ENCODE data around the gene CUTA. TPM values are rescaled to one million over a fixed set of nuclear protein-coding genes. Genes with fewer than 3 reads are reported as not detected.

Gene CUTA
- total RNA-seq, 3 donors from 2014 or later, result 81.3 to 123 (median 111) TPM

- H3K9me3 ChIP-seq, result no peaks in the 10 kb centered on the region
- H3K27me3 ChIP-seq, result no peaks in the 10 kb centered on the region
- intact Hi-C loops (cut with DNase I; ENCODE audit: low total_unique reads), result loop anchor here (10.0 kb wide), 1 partner anchor 538 kb away; no protein-coding TSS in a partner anchor
- TF ChIP-seq CTCF (IDR thresholded peaks at IDR 0.05), result no peak
- TF ChIP-seq POLR2A (IDR thresholded peaks at IDR 0.05), result no peak
- no peak for TF ChIP-seq POLR2AphosphoS5 (IDR thresholded peaks at IDR 0.05)
- peak overlapping the region; percentile 44 to 97 for H3K27ac ChIP-seq
- H3K36me3 ChIP-seq, result no peaks in the 10 kb centered on the region
- DNase-seq (ENCODE audit: low spot score in 2 of 2), result no peak
- peaks cover 5 to 16% of the 10 kb centered on the region in 2 donors for H3K4me1 ChIP-seq
- H3K4me3 ChIP-seq, result peak overlapping the region in 2 of 3 donors; percentile 75 to 100
Observed at GRCh38 chr6:33412140-33413009, 5.5 kb downstream of the CUTA start.

GRCh38 chr6:33411632-33412005 is 6.3 kb downstream of the CUTA start:
- intact Hi-C loops (cut with DNase I; ENCODE audit: low total_unique reads), result loop anchor here (10.0 kb wide), 1 partner anchor 537 kb away; no protein-coding TSS in a partner anchor

GRCh38 chr6:33410711-33411631 is 6.9 kb downstream of the CUTA start, which contains the start of gene PHF1:
Gene PHF1 (plus strand): TSS chr6:33411014. CDS start chr6:33412264, 1,250 bp downstream.
- intact Hi-C loops (cut with DNase I; ENCODE audit: low total_unique reads), result loop anchor here (10.0 kb wide), 1 partner anchor 536 kb away; no protein-coding TSS in a partner anchor
- Histone ChIP-seq H3K4me3 (peak within 1 kb of the TSS; percentile 75 to 100 (median 98)), H3K36me3 (no peaks in the 10 kb centered on the region), H3K27ac (peak within 1 kb of the TSS; percentile 97 to 100), H3K4me1 (peaks cover 0 to 16% of the 10 kb centered on the region in 2 donors), H3K9me3 (no peaks in the 10 kb centered on the region), H3K27me3 (no peaks in the 10 kb centered on the region)
- DNase-seq (ENCODE audit: low spot score in 2 of 2), result peak in 1 of 2 donors; percentile 76
- no peak for TF ChIP-seq CTCF (IDR thresholded peaks at IDR 0.05)
- TF ChIP-seq POLR2A (IDR thresholded peaks at IDR 0.05), result no peak
- TF ChIP-seq POLR2AphosphoS5 (IDR thresholded peaks at IDR 0.05), result peak in 1 of 3 donors; percentile 76

More at GRCh38 chr6:33411632-33412005, 6.3 kb downstream of the CUTA start:
- TF ChIP-seq POLR2AphosphoS5 (IDR thresholded peaks at IDR 0.05) (no peak), CTCF (IDR thresholded peaks at IDR 0.05) (no peak), POLR2A (IDR thresholded peaks at IDR 0.05) (no peak)
- Histone ChIP-seq H3K4me1 (peaks cover 3 to 16% of the 10 kb centered on the region in 2 donors), H3K4me3 (peak overlapping the region; percentile 75 to 100 (median 98)), H3K27ac (peak overlapping the region; percentile 97 to 100), H3K36me3 (no peaks in the 10 kb centered on the region), H3K27me3 (no peaks in the 10 kb centered on the region), H3K9me3 (no peaks in the 10 kb centered on the region)
- DNase-seq (ENCODE audit: low spot score in 2 of 2), result no peak

- Histone ChIP-seq H3K27ac (peak overlapping the region; percentile 97 to 100), H3K4me3 (peak overlapping the region; percentile 75 to 100 (median 98)), H3K9me3 (no peaks in the 10 kb centered on the region), H3K4me1 (peaks cover 0 to 16% of the 10 kb centered on the region in 2 donors), H3K27me3 (no peaks in the 10 kb centered on the region), H3K36me3 (no peaks in the 10 kb centered on the region)
- intact Hi-C loops (cut with DNase I; ENCODE audit: low total_unique reads), result loop anchor here (10.0 kb wide), 1 partner anchor 535 kb away; no protein-coding TSS in a partner anchor
- peak; percentile 98 for DNase-seq (ENCODE audit: low spot score in 2 of 2)
- TF ChIP-seq CTCF (IDR thresholded peaks at IDR 0.05) (no peak), POLR2AphosphoS5 (IDR thresholded peaks at IDR 0.05) (peak; percentile 62 to 92 (median 76)), POLR2A (IDR thresholded peaks at IDR 0.05) (peak; percentile 33)
Observed at GRCh38 chr6:33410050-33410710, 7.7 kb downstream of the CUTA start.

All from breast epithelium (tissue), 4 donors.